Measurements from ENCODE around the gene TCF4. TPM values are rescaled to one million over a fixed set of nuclear protein-coding genes. Genes with fewer than 3 reads are reported as not detected.

TCF4 gene
- total RNA-seq, 4 donors from 2014 or later: 60.9 to 98.4 (median 83.4) TPM

GRCh38 chr18:55541571-55541970, 46.4 kb downstream of the TCF4 start:
- 42 to 51% methylated on average over 2 of the region's 2 CpGs for WGBS, 2 donors
- no peak for TF ChIP-seq CTCF (IDR thresholded peaks at IDR 0.05)
- TF ChIP-seq POLR2A (IDR thresholded peaks at IDR 0.05): no peak
- H3K4me3 ChIP-seq (ENCODE audit: low read depth, poor library complexity, severe bottlenecking): no peak overlapping the region
- intact Hi-C loops (cut with DNase I; ENCODE audit: low total_unique reads): no loop called here
- no peak for DNase-seq (ENCODE audit: low spot score in 2 of 2)

GRCh38 chr18:55539240-55539639, 48.8 kb downstream of the TCF4 start:
- DNase-seq (ENCODE audit: low spot score in 2 of 2): no peak
- no peak overlapping the region for H3K4me3 ChIP-seq (ENCODE audit: low read depth, poor library complexity, severe bottlenecking)
- intact Hi-C loops (cut with DNase I; ENCODE audit: low total_unique reads): no loop called here
- no peak for TF ChIP-seq CTCF (IDR thresholded peaks at IDR 0.05)

GRCh38 chr18:55534996-55535395, 53.0 kb downstream of the TCF4 start:
- intact Hi-C loops (cut with DNase I; ENCODE audit: low total_unique reads): no loop called here
- H3K4me3 ChIP-seq (ENCODE audit: low read depth, poor library complexity, severe bottlenecking): no peak overlapping the region
- 71 to 72% methylated on average over 4 of the region's 4 CpGs for WGBS, 2 donors
- TF ChIP-seq CTCF (IDR thresholded peaks at IDR 0.05) (no peak), POLR2A (IDR thresholded peaks at IDR 0.05) (no peak)
- DNase-seq (ENCODE audit: low spot score in 2 of 2): no peak

- WGBS, 2 donors: 55 to 56% methylated on average over 3 of the region's 3 CpGs
- no peak overlapping the region for H3K4me3 ChIP-seq (ENCODE audit: low read depth, poor library complexity, severe bottlenecking)
- DNase-seq (ENCODE audit: low spot score in 2 of 2): no peak
- intact Hi-C loops (cut with DNase I; ENCODE audit: low total_unique reads): no loop called here
- TF ChIP-seq POLR2A (IDR thresholded peaks at IDR 0.05) (no peak), CTCF (IDR thresholded peaks at IDR 0.05) (no peak)
Measured at GRCh38 chr18:55534547-55534946, 53.4 kb downstream of the TCF4 start.

- 90 to 92% methylated on average over 5 of the region's 5 CpGs for WGBS, 2 donors
- no peak for TF ChIP-seq CTCF (IDR thresholded peaks at IDR 0.05)
- no peak for TF ChIP-seq POLR2A (IDR thresholded peaks at IDR 0.05)
- no peak overlapping the region for H3K4me3 ChIP-seq (ENCODE audit: low read depth, poor library complexity, severe bottlenecking)
- intact Hi-C loops (cut with DNase I; ENCODE audit: low total_unique reads): no loop called here
- DNase-seq (ENCODE audit: low spot score in 2 of 2): no peak
Measured at GRCh38 chr18:55530166-55530565, 57.8 kb downstream of the TCF4 start.

- 79 to 83% methylated on average over 4 of the region's 4 CpGs for WGBS, 2 donors
- no peak for DNase-seq (ENCODE audit: low spot score in 2 of 2)
- intact Hi-C loops (cut with DNase I; ENCODE audit: low total_unique reads): no loop called here
- TF ChIP-seq POLR2A (IDR thresholded peaks at IDR 0.05) (no peak), CTCF (IDR thresholded peaks at IDR 0.05) (no peak)
- no peak overlapping the region for H3K4me3 ChIP-seq (ENCODE audit: low read depth, poor library complexity, severe bottlenecking)
Measured at GRCh38 chr18:55529581-55529980, 58.4 kb downstream of the TCF4 start.
